GM18873 (cell line): Measurements from ENCODE around the gene IDH3A.

Experiments
- ATAC-seq: cut with Tn5 transposase; IDR thresholded peaks from one replicate; pipeline ENCODE4 v1.9.1; 2021; ENCODE audit warnings: mild to moderate bottlenecking, moderate library complexity, moderate number of reproducible peaks; ENCODE audit not compliant: unreplicated experiment, low FRiP score

IDH3A gene

GRCh38 chr15:78162038-78162437 lies 12.9 kb downstream of the IDH3A start:
- ATAC-seq, result no peak

- ATAC-seq, result no peak
Observed at GRCh38 chr15:78164010-78164409, 14.8 kb downstream of the IDH3A start.

- peak; percentile 65 for ATAC-seq
Observed at GRCh38 chr15:78167227-78167888, 18.2 kb downstream of the IDH3A start.

GRCh38 chr15:78168608-78169007 lies 19.4 kb downstream of the IDH3A start:
- ATAC-seq, result no peak

GRCh38 chr15:78170848-78171773 lies 21.9 kb downstream of the IDH3A start:
- no peak for ATAC-seq

- ATAC-seq, result no peak
Observed at GRCh38 chr15:78171864-78172472, 22.8 kb downstream of the IDH3A start.

GRCh38 chr15:78174401-78174800 lies 25.2 kb downstream of the IDH3A start:
- no peak for ATAC-seq

GRCh38 chr15:78175330-78175729 lies 26.2 kb downstream of the IDH3A start:
- no peak for ATAC-seq

- no peak for ATAC-seq
Observed at GRCh38 chr15:78177447-78177873, 28.3 kb downstream of the IDH3A start.

- no peak for ATAC-seq
Observed at GRCh38 chr15:78178064-78178463, 28.9 kb downstream of the IDH3A start.

- ATAC-seq, result no peak
Observed at GRCh38 chr15:78179286-78179840, 30.2 kb downstream of the IDH3A start.

GRCh38 chr15:78179906-78180305 lies 30.7 kb downstream of the IDH3A start:
- no peak for ATAC-seq

- ATAC-seq, result no peak
Observed at GRCh38 chr15:78182336-78182700, 33.2 kb downstream of the IDH3A start.

GRCh38 chr15:78182821-78183220 lies 33.7 kb downstream of the IDH3A start:
- ATAC-seq, result no peak

GRCh38 chr15:78192826-78193594 lies 43.8 kb downstream of the IDH3A start:
- ATAC-seq, result no peak

- no peak for ATAC-seq
Observed at GRCh38 chr15:78193731-78194567, 44.8 kb downstream of the IDH3A start.

- no peak for ATAC-seq
Observed at GRCh38 chr15:78194568-78194925, 45.4 kb downstream of the IDH3A start.

GRCh38 chr15:78195735-78196201 lies 46.6 kb downstream of the IDH3A start:
- no peak for ATAC-seq

- ATAC-seq, result no peak
Observed at GRCh38 chr15:78197632-78198031, 48.5 kb downstream of the IDH3A start.
